MM.1S (cell line): ENCODE data around the gene CYP8B1.

Experiments used
- DNase-seq: peaks from one replicate; pipeline ENCODE4 v3.0.0-alpha.2; 2015
- H2AFZ ChIP-seq: fragments of 300-600 bp; sonication (generic); 2 replicates; pipeline ENCODE4 v1.6.0; 2016; ENCODE audit warnings: antibody characterized with exemption, low read length
- H3F3A ChIP-seq: fragments of 300-600 bp; sonication (generic); 2 replicates; pipeline ENCODE4 v1.6.1; 2016; ENCODE audit warnings: mild to moderate bottlenecking, antibody characterized with exemption, low read length, moderate library complexity, mixed read lengths; ENCODE audit not compliant: insufficient read depth
- H3K27ac ChIP-seq: fragments of 300-600 bp; sonication (generic); 2 replicates; pipeline ENCODE4 v1.5.1; 2016; ENCODE audit warnings: mild to moderate bottlenecking, low read length
- H3K27me3 ChIP-seq: fragments of 300-600 bp; sonication (generic); replicated peaks from 2 replicates; pipeline ENCODE4 v1.6.0; 2016; ENCODE audit warnings: low read length; ENCODE audit not compliant: insufficient read depth
- H3K36me3 ChIP-seq: fragments of 300-600 bp; sonication (generic); replicated peaks from 2 replicates; pipeline ENCODE4 v1.6.1; 2016; ENCODE audit warnings: mild to moderate bottlenecking, low read length, mixed read lengths; ENCODE audit not compliant: insufficient read depth
- H3K4me1 ChIP-seq: fragments of 300-600 bp; sonication (generic); 2 replicates; pipeline ENCODE4 v1.6.1; 2016; ENCODE audit warnings: low read length, mixed read lengths
- H3K4me2 ChIP-seq: fragments of 300-600 bp; sonication (generic); 2 replicates; pipeline ENCODE4 v1.6.0; 2016; ENCODE audit warnings: low read depth, low read length
- H3K4me3 ChIP-seq: fragments of 300-600 bp; sonication (generic); 2 replicates; pipeline ENCODE4 v1.5.1; 2016; ENCODE audit warnings: low read length, mixed read lengths
- H3K79me2 ChIP-seq: fragments of 300-600 bp; sonication (generic); 2 replicates; pipeline ENCODE4 v1.6.1; 2016; ENCODE audit warnings: mixed run types, low read length, mixed read lengths
- H3K9ac ChIP-seq: fragments of 300-600 bp; sonication (generic); 2 replicates; pipeline ENCODE4 v1.6.1; 2016; ENCODE audit warnings: low read length, mixed read lengths
- H3K9me2 ChIP-seq: fragments of 300-600 bp; sonication (generic); replicated peaks from 2 replicates; pipeline ENCODE4 v1.6.1; 2016; ENCODE audit warnings: mild to moderate bottlenecking, low read length, mixed read lengths; ENCODE audit not compliant: insufficient read depth
- H3K9me3 ChIP-seq: fragments of 300-600 bp; sonication (generic); replicated peaks from 2 replicates; pipeline ENCODE4 v1.6.1; 2016; ENCODE audit warnings: mild to moderate bottlenecking, low read length, mixed read lengths; ENCODE audit not compliant: insufficient read depth
- H4K20me1 ChIP-seq: fragments of 300-600 bp; sonication (generic); 2 replicates; pipeline ENCODE4 v1.6.1; 2016; ENCODE audit warnings: mild to moderate bottlenecking, low read length, moderate library complexity, mixed read lengths; ENCODE audit not compliant: insufficient read depth
- CTCF ChIP-seq: fragments of 300-600 bp; sonication (generic); IDR thresholded peaks from 2 replicates; pipeline ENCODE4 v1.5.1; 2016; ENCODE audit warnings: antibody characterized with exemption, low read length, mixed read lengths
- EZH2 ChIP-seq: fragments of 300-600 bp; sonication (generic); optimal IDR thresholded peaks from 2 replicates; pipeline ENCODE3; 2017; ENCODE audit warnings: low read depth, mild to moderate bottlenecking, antibody characterized with exemption, low read length, mixed read lengths
- EZH2phosphoT487 ChIP-seq: fragments of 300-600 bp; sonication (generic); IDR thresholded peaks from 2 replicates; pipeline ENCODE4 v1.6.1; 2018; ENCODE audit warnings: antibody characterized with exemption, low read length

Gene CYP8B1

GRCh38 chr3:42838571-42838970 lies 37.1 kb downstream of the CYP8B1 start:
- Histone ChIP-seq H2AFZ (no peak overlapping the region), H3K27me3 (no peaks in the 10 kb centered on the region), H3K4me3 (no peak overlapping the region), H3K27ac (no peak overlapping the region), H4K20me1 (no peaks in the 10 kb centered on the region), H3K9me3 (no peaks in the 10 kb centered on the region), H3K4me1 (0 out of 2 replicates have a peak, but pooled peaks cover 3% of the 10 kb centered on the region), H3K9ac (no peak overlapping the region), H3K79me2 (no peaks in the 10 kb centered on the region), H3K4me2 (peak overlapping the region; percentile 88; the same call in 1 of the 2 replicates), H3F3A (no peaks in the 10 kb centered on the region), H3K36me3 (no peaks in the 10 kb centered on the region), H3K9me2 (no peaks in the 10 kb centered on the region)
- DNase-seq = no peak
- no peak for TF ChIP-seq CTCF
- TF ChIP-seq EZH2phosphoT487 = no peak
- TF ChIP-seq EZH2 = no peak

- Histone ChIP-seq H3F3A (peaks cover 4% of the 10 kb centered on the region; the same call in 1 of the 2 replicates), H3K4me2 (no peak overlapping the region), H3K9ac (no peak overlapping the region), H3K27me3 (no peaks in the 10 kb centered on the region), H3K79me2 (no peaks in the 10 kb centered on the region), H3K36me3 (no peaks in the 10 kb centered on the region), H3K4me1 (0 out of 2 replicates have a peak, but pooled peaks cover 4% of the 10 kb centered on the region), H3K4me3 (no peak overlapping the region), H3K9me3 (no peaks in the 10 kb centered on the region), H3K9me2 (no peaks in the 10 kb centered on the region), H3K27ac (no peak overlapping the region), H4K20me1 (no peaks in the 10 kb centered on the region), H2AFZ (no peak overlapping the region)
- TF ChIP-seq EZH2phosphoT487 (no peak), CTCF (no peak)
- DNase-seq = no peak
Measured at GRCh38 chr3:42836150-42837123, 39.2 kb downstream of the CYP8B1 start.

GRCh38 chr3:42831321-42831713 lies 44.4 kb downstream of the CYP8B1 start:
- no peaks in the 10 kb centered on the region for H3K36me3 ChIP-seq
- no peak overlapping the region for H3K4me3 ChIP-seq
- no peak overlapping the region for H3K27ac ChIP-seq
- peak overlapping the region; percentile 24 for H2AFZ ChIP-seq
- no peak overlapping the region for H3K4me2 ChIP-seq
- H3K9me3 ChIP-seq = no peaks in the 10 kb centered on the region
- no peaks in the 10 kb centered on the region for H3K27me3 ChIP-seq
- TF ChIP-seq EZH2 (no peak), CTCF (peak; percentile 81)
- H3K9me2 ChIP-seq = no peaks in the 10 kb centered on the region
- H3F3A ChIP-seq = peaks cover 4% of the 10 kb centered on the region; the same call in 1 of the 2 replicates
- no peaks in the 10 kb centered on the region for H4K20me1 ChIP-seq
- 0 out of 2 replicates have a peak, but pooled peaks cover 3% of the 10 kb centered on the region for H3K4me1 ChIP-seq
- DNase-seq = peak; percentile 82
- no peak overlapping the region for H3K9ac ChIP-seq
- no peaks in the 10 kb centered on the region for H3K79me2 ChIP-seq
